SU-DHL-6 (cell line): ENCODE results near the gene NR1D1.

Experiments
- H2AFZ ChIP-seq: fragments of 200-600 bp; sonication (generic); 2 replicates; pipeline ENCODE4 v1.6.1; 2014; ENCODE audit warnings: low read depth, mild to moderate bottlenecking, moderate library complexity, mixed read lengths, antibody characterized with exemption, low read length; ENCODE audit not compliant: severe bottlenecking
- H3F3A ChIP-seq: fragments of 200-600 bp; shearing (Covaris generic); 2 replicates; pipeline ENCODE4 v1.6.0; 2016; ENCODE audit warnings: antibody characterized with exemption, mild to moderate bottlenecking; ENCODE audit not compliant: insufficient read depth
- H3K27ac ChIP-seq: fragments of 200-600 bp; sonication (generic); 2 replicates; pipeline ENCODE4 v1.5.1; 2016; ENCODE audit warnings: low read depth, mild to moderate bottlenecking, low read length, moderate library complexity, mixed read lengths
- H3K27me3 ChIP-seq: fragments of 200-600 bp; sonication (generic), shearing (Covaris generic); 2 replicates; pipeline ENCODE4 v1.6.0; 2014; ENCODE audit warnings: mild to moderate bottlenecking, low read length
- H3K36me3 ChIP-seq: fragments of 200-600 bp; sonication (generic); 2 replicates; pipeline ENCODE4 v1.6.1; 2014; ENCODE audit warnings: mild to moderate bottlenecking, low read length, mixed read lengths
- H3K4me2 ChIP-seq: fragments of 300-600, 200-600 bp; shearing (Covaris generic), sonication (generic); 2 replicates; pipeline ENCODE4 v1.6.0; 2014; ENCODE audit warnings: low read length, low read depth, mild to moderate bottlenecking; ENCODE audit not compliant: poor library complexity, severe bottlenecking
- H3K4me3 ChIP-seq: fragments of 200-600 bp; sonication (generic); 2 replicates; pipeline ENCODE4 v1.5.1; 2014; ENCODE audit warnings: antibody characterized with exemption, low read length, mild to moderate bottlenecking, mixed read lengths; ENCODE audit not compliant: insufficient read depth, poor library complexity, severe bottlenecking
- H3K79me2 ChIP-seq: fragments of 200-600 bp; sonication (generic); 2 replicates; pipeline ENCODE4 v1.6.1; 2014; ENCODE audit warnings: mild to moderate bottlenecking, low read length, moderate library complexity; ENCODE audit not compliant: insufficient read depth
- H3K9ac ChIP-seq: fragments of 200-600 bp; sonication (generic); 2 replicates; pipeline ENCODE4 v1.7.0; 2014; ENCODE audit warnings: mild to moderate bottlenecking, low read length
- H3K9me2 ChIP-seq: fragments of 200-600 bp; sonication (generic); replicated peaks from 2 replicates; pipeline ENCODE4 v1.6.1; 2014; ENCODE audit warnings: low read length; ENCODE audit not compliant: insufficient read depth
- H3K9me3 ChIP-seq: fragments of 200-600 bp; sonication (generic); 2 replicates; pipeline ENCODE4 v1.6.1; 2014; ENCODE audit warnings: low read length, mixed read lengths; ENCODE audit not compliant: insufficient read depth
- H4K20me1 ChIP-seq: fragments of 200-600 bp; sonication (generic); 2 replicates; pipeline ENCODE4 v1.6.1; 2014; ENCODE audit warnings: low read depth, mild to moderate bottlenecking, antibody characterized with exemption, low read length, moderate library complexity, mixed read lengths
- CTCF ChIP-seq: fragments of 200-600 bp; sonication (generic); IDR thresholded peaks from one replicate; pipeline ENCODE4 v1.5.1; 2017; ENCODE audit warnings: antibody characterized with exemption, mild to moderate bottlenecking, low read length, moderate library complexity; ENCODE audit not compliant: insufficient read depth, poor library complexity, severe bottlenecking
- EZH2phosphoT487 ChIP-seq: fragments of 200-600 bp; sonication (generic), shearing (Covaris generic); conservative IDR thresholded peaks from 2 replicates; pipeline ENCODE4 v1.6.1; 2018; ENCODE audit warnings: mild to moderate bottlenecking, antibody characterized with exemption, low read length, moderate library complexity, mixed read lengths

Gene NR1D1

GRCh38 chr17:40087903-40088718, 12.3 kb downstream of the NR1D1 start:
- no peak overlapping the region for H3K4me3 ChIP-seq
- no peaks in the 10 kb centered on the region for H4K20me1 ChIP-seq
- H3K9ac ChIP-seq: no peak overlapping the region
- no peaks in the 10 kb centered on the region for H3K27me3 ChIP-seq
- no peaks in the 10 kb centered on the region for H3F3A ChIP-seq
- TF ChIP-seq CTCF: no peak
- no peak for TF ChIP-seq EZH2phosphoT487
- no peak overlapping the region for H3K4me2 ChIP-seq
- H3K27ac ChIP-seq: no peak overlapping the region
- H2AFZ ChIP-seq: no peak overlapping the region
- no peaks in the 10 kb centered on the region for H3K36me3 ChIP-seq
- H3K9me2 ChIP-seq: no peaks in the 10 kb centered on the region
- H3K9me3 ChIP-seq: no peaks in the 10 kb centered on the region
- no peaks in the 10 kb centered on the region for H3K79me2 ChIP-seq

- no peak overlapping the region for H3K4me2 ChIP-seq
- H2AFZ ChIP-seq: no peak overlapping the region
- H3K9me3 ChIP-seq: no peaks in the 10 kb centered on the region
- H3K9ac ChIP-seq: no peak overlapping the region
- H3K9me2 ChIP-seq: no peaks in the 10 kb centered on the region
- no peaks in the 10 kb centered on the region for H3K79me2 ChIP-seq
- no peaks in the 10 kb centered on the region for H3K27me3 ChIP-seq
- TF ChIP-seq EZH2phosphoT487: no peak
- no peak for TF ChIP-seq CTCF
- H3K4me3 ChIP-seq: no peak overlapping the region
- no peaks in the 10 kb centered on the region for H3F3A ChIP-seq
- H3K36me3 ChIP-seq: no peaks in the 10 kb centered on the region
- H4K20me1 ChIP-seq: no peaks in the 10 kb centered on the region
- no peak overlapping the region for H3K27ac ChIP-seq
Observed at GRCh38 chr17:40087049-40087794, 13.2 kb downstream of the NR1D1 start.

- Histone ChIP-seq H3K4me2 (no peak overlapping the region), H3K9ac (no peak overlapping the region), H3K27me3 (no peaks in the 10 kb centered on the region), H3F3A (no peaks in the 10 kb centered on the region), H3K9me2 (no peaks in the 10 kb centered on the region), H4K20me1 (no peaks in the 10 kb centered on the region), H3K79me2 (no peaks in the 10 kb centered on the region), H2AFZ (no peak overlapping the region), H3K9me3 (no peaks in the 10 kb centered on the region), H3K27ac (no peak overlapping the region), H3K36me3 (no peaks in the 10 kb centered on the region), H3K4me3 (no peak overlapping the region)
- no peak for TF ChIP-seq EZH2phosphoT487
- peak; percentile 89 for TF ChIP-seq CTCF
Observed at GRCh38 chr17:40086150-40087044, 14.0 kb downstream of the NR1D1 start.
